ENCODE results near the gene GSTO2. TPM values are rescaled to one million over a fixed set of nuclear protein-coding genes. Genes with fewer than 3 reads are reported as not detected.

GSTO2 gene
- total RNA-seq, 1 donor from 2014 or later: 9.1 TPM

GRCh38 chr10:104303594-104304355 is 34.8 kb downstream of the GSTO2 start:
- Histone ChIP-seq H3K27me3 (no peaks in the 10 kb centered on the region), H3K9me3 (no peaks in the 10 kb centered on the region), H3K4me3 (no peak overlapping the region), H3K4me1 (peaks cover 30% of the 10 kb centered on the region), H3K27ac (no peak overlapping the region), H3K36me3 (peaks cover 6% of the 10 kb centered on the region)
- no peak for TF ChIP-seq CTCF (IDR thresholded peaks at IDR 0.05)
- DNase-seq (no peak), ATAC-seq (no peak)
- intact Hi-C loops (cut with DNase I): no loop called here

GRCh38 chr10:104304356-104304745 is 35.4 kb downstream of the GSTO2 start:
- DNase-seq: no peak
- no peaks in the 10 kb centered on the region for H3K27me3 ChIP-seq
- intact Hi-C loops (cut with DNase I): no loop called here
- H3K4me3 ChIP-seq: no peak overlapping the region
- peaks cover 6% of the 10 kb centered on the region for H3K36me3 ChIP-seq
- peaks cover 25% of the 10 kb centered on the region for H3K4me1 ChIP-seq
- H3K9me3 ChIP-seq: no peaks in the 10 kb centered on the region
- no peak overlapping the region for H3K27ac ChIP-seq
- no peak for TF ChIP-seq CTCF (IDR thresholded peaks at IDR 0.05)
- no peak for ATAC-seq

- intact Hi-C loops (cut with DNase I): loop anchor here (5.0 kb wide), 1 partner anchor 42 kb away; no protein-coding TSS in a partner anchor
- Histone ChIP-seq H3K27me3 (no peaks in the 10 kb centered on the region), H3K27ac (no peak overlapping the region), H3K4me3 (no peak overlapping the region), H3K4me1 (peaks cover 20% of the 10 kb centered on the region), H3K9me3 (no peaks in the 10 kb centered on the region), H3K36me3 (peaks cover 6% of the 10 kb centered on the region)
- DNase-seq (no peak), ATAC-seq (no peak)
- no peak for TF ChIP-seq CTCF (IDR thresholded peaks at IDR 0.05)
Observed at GRCh38 chr10:104304927-104305326, 35.9 kb downstream of the GSTO2 start.

GRCh38 chr10:104306897-104307296 is 37.9 kb downstream of the GSTO2 start:
- TF ChIP-seq CTCF (IDR thresholded peaks at IDR 0.05): no peak
- no peak overlapping the region for H3K4me3 ChIP-seq
- ATAC-seq (no peak), DNase-seq (peak; percentile 40)
- H3K4me1 ChIP-seq: peaks cover 11% of the 10 kb centered on the region
- H3K27ac ChIP-seq: no peak overlapping the region
- H3K9me3 ChIP-seq: no peaks in the 10 kb centered on the region
- H3K27me3 ChIP-seq: no peaks in the 10 kb centered on the region
- intact Hi-C loops (cut with DNase I): loop anchor here (5.0 kb wide), 1 partner anchor 40 kb away; no protein-coding TSS in a partner anchor
- H3K36me3 ChIP-seq: peaks cover 12% of the 10 kb centered on the region

GRCh38 chr10:104307576-104308438 is 38.8 kb downstream of the GSTO2 start:
- H3K36me3 ChIP-seq: peaks cover 20% of the 10 kb centered on the region
- no peaks in the 10 kb centered on the region for H3K9me3 ChIP-seq
- intact Hi-C loops (cut with DNase I): loop anchor here (5.0 kb wide), 1 partner anchor 39 kb away; no protein-coding TSS in a partner anchor
- H3K4me1 ChIP-seq: peaks cover 15% of the 10 kb centered on the region
- H3K27me3 ChIP-seq: no peaks in the 10 kb centered on the region
- H3K4me3 ChIP-seq: no peak overlapping the region
- H3K27ac ChIP-seq: no peak overlapping the region
- no peak for DNase-seq
- TF ChIP-seq CTCF (IDR thresholded peaks at IDR 0.05): no peak
- ATAC-seq: no peak
